Left ventricle myocardium inferior (tissue), 1 donor: ENCODE data around the gene CLMN. TPM values are rescaled to one million over a fixed set of nuclear protein-coding genes. Genes with fewer than 3 reads are reported as not detected.

ENCODE experiments used
- DNase-seq: peaks from one replicate; pipeline ENCODE4 v3.0.0-alpha.2; 2020
- H3K27ac ChIP-seq: fragments of 200-600 bp; replicated peaks from 2 replicates; pipeline ENCODE4 v1.8.0; 2021
- H3K27me3 ChIP-seq: fragments of 200-600 bp; 2 replicates; pipeline ENCODE4 v1.8.0; 2021; ENCODE audit warnings: low read depth
- H3K36me3 ChIP-seq: fragments of 200-600 bp; 2 replicates; pipeline ENCODE4 v1.8.0; 2021
- H3K4me1 ChIP-seq: fragments of 200-600 bp; 2 replicates; pipeline ENCODE4 v1.8.0; 2021
- H3K4me3 ChIP-seq: fragments of 200-600 bp; 2 replicates; pipeline ENCODE4 v1.8.0; 2021; ENCODE audit warnings: mild to moderate bottlenecking, moderate library complexity
- H3K9me3 ChIP-seq: fragments of 200-600 bp; replicated peaks from 2 replicates; pipeline ENCODE4 v1.8.0; 2021
- intact Hi-C: fragments of 100-400 bp; cut with micrococcal nuclease; formaldehyde crosslinking; loops from one replicate; pipeline ENCODE4 v1.11.0; 2022
- long read RNA-seq: library from polyadenylated mRNA; unstranded; transcript quantifications from one replicate; pipeline ENCODE4 v2.0.0, GENCODE V29; 2021
- total RNA-seq: library from RNA; stranded (reverse); fragmentation: NEBNext Ultra II Directional; extraction: Animal tissue kit (Norgen Biotek cat#: 25700); gene quantifications from one replicate; pipeline ENCODE4 v1.2.1, GENCODE V29; 2021
- TF ChIP-seq, protein P1 (sequence below): fragments of 200-600 bp; IDR thresholded peaks from 2 replicates; pipeline ENCODE4 v1.8.0; 2021; ENCODE audit warnings: antibody characterized with exemption, mild to moderate bottlenecking, borderline replicate concordance
- donor health status: DM: no; HTN: yes; CAD: no; lungs with severe emphysema.

The CLMN gene, protein sequence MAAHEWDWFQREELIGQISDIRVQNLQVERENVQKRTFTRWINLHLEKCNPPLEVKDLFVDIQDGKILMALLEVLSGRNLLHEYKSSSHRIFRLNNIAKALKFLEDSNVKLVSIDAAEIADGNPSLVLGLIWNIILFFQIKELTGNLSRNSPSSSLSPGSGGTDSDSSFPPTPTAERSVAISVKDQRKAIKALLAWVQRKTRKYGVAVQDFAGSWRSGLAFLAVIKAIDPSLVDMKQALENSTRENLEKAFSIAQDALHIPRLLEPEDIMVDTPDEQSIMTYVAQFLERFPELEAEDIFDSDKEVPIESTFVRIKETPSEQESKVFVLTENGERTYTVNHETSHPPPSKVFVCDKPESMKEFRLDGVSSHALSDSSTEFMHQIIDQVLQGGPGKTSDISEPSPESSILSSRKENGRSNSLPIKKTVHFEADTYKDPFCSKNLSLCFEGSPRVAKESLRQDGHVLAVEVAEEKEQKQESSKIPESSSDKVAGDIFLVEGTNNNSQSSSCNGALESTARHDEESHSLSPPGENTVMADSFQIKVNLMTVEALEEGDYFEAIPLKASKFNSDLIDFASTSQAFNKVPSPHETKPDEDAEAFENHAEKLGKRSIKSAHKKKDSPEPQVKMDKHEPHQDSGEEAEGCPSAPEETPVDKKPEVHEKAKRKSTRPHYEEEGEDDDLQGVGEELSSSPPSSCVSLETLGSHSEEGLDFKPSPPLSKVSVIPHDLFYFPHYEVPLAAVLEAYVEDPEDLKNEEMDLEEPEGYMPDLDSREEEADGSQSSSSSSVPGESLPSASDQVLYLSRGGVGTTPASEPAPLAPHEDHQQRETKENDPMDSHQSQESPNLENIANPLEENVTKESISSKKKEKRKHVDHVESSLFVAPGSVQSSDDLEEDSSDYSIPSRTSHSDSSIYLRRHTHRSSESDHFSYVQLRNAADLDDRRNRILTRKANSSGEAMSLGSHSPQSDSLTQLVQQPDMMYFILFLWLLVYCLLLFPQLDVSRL
- total RNA-seq, result 3.7 TPM
- long read RNA-seq, partial matches to known transcripts, result 0 of 2 reads
- long read RNA-seq, other reads (novel, unspliced or antisense), result 2 of 2 reads

DNA sequence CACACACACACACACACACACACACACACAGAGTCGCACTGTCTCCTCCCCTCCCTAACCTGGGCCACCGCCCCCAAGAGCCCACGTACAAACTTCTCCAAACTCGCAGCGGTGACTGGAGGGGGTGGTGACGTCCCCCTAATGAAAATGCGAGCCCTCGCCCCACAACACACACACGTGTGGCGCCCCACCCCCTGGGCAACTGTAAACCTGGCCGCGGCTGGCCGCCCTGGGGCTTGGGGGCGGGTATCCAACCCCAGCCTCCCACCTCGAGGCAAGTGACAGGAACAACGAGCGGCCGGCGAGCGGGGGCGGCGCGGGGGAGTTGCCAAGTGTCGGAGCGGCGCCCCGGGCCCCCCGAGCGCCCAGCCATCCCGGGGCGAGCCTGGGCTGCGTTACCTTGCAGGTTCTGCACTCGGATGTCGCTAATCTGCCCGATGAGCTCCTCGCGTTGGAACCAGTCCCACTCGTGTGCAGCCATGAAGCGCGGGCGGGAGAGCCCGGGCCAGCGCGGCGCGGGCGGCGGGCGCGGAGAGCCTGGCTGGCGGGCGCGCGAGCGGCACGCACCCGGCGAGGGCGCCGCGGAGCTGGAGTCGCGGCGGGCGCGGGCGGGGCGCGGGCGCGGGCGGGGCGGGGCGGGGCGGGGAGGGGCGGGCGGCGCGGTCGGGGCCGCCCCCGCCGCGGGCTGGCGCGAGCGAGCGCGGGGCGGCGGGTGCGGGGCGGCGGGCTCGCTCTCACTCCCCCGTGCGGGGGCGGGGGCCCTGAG lies at the start of gene CLMN:
CLMN (minus strand) TSS at position 597 of the 766 bp plus-strand sequence; CDS start at position 481, 116 bp downstream.
- Histone ChIP-seq H3K27ac (peak within 1 kb of the TSS; percentile 86), H3K4me3 (peak within 1 kb of the TSS; percentile 96)
- intact Hi-C loops, result no loop called here

DNA sequence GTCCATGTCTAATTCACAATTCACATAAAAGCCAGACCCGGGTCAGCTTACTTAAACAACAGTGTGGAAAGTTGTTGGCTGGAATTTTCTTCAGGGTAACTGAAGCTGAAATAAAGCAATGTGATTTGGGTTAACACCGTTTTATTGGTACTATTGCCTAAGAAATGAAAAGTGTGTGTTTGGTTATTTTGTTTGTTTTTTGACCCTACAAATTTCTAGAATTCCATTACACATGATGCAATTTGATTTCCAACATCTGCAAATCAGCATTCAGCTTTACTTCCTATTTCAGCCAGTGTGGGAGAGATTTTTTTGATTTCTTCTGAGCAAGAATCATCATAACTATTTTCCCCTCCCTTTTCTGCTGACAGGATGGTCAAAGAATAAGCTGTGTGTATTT lies 45.7 kb upstream of the CLMN start:
- Histone ChIP-seq H3K27ac (no peak overlapping the region), H3K36me3 (no peaks in the 10 kb centered on the region), H3K27me3 (peaks cover 37% of the 10 kb centered on the region), H3K4me3 (no peak overlapping the region), H3K4me1 (peaks cover 10% of the 10 kb centered on the region), H3K9me3 (no peaks in the 10 kb centered on the region)
- intact Hi-C loops, result no loop called here
- TF ChIP-seq, protein P1, sequence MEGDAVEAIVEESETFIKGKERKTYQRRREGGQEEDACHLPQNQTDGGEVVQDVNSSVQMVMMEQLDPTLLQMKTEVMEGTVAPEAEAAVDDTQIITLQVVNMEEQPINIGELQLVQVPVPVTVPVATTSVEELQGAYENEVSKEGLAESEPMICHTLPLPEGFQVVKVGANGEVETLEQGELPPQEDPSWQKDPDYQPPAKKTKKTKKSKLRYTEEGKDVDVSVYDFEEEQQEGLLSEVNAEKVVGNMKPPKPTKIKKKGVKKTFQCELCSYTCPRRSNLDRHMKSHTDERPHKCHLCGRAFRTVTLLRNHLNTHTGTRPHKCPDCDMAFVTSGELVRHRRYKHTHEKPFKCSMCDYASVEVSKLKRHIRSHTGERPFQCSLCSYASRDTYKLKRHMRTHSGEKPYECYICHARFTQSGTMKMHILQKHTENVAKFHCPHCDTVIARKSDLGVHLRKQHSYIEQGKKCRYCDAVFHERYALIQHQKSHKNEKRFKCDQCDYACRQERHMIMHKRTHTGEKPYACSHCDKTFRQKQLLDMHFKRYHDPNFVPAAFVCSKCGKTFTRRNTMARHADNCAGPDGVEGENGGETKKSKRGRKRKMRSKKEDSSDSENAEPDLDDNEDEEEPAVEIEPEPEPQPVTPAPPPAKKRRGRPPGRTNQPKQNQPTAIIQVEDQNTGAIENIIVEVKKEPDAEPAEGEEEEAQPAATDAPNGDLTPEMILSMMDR, result no peak
- DNase-seq, result no peak

More for the DNA sequence above, at the start of gene CLMN:
- TF ChIP-seq, protein P1, result peak; percentile 8
- peak; percentile 44 for DNase-seq
- peaks cover 45% of the 10 kb centered on the region for H3K4me1 ChIP-seq
- no peaks in the 10 kb centered on the region for H3K36me3 ChIP-seq
- H3K27me3 ChIP-seq, result peaks cover 4% of the 10 kb centered on the region
- no peaks in the 10 kb centered on the region for H3K9me3 ChIP-seq

DNA sequence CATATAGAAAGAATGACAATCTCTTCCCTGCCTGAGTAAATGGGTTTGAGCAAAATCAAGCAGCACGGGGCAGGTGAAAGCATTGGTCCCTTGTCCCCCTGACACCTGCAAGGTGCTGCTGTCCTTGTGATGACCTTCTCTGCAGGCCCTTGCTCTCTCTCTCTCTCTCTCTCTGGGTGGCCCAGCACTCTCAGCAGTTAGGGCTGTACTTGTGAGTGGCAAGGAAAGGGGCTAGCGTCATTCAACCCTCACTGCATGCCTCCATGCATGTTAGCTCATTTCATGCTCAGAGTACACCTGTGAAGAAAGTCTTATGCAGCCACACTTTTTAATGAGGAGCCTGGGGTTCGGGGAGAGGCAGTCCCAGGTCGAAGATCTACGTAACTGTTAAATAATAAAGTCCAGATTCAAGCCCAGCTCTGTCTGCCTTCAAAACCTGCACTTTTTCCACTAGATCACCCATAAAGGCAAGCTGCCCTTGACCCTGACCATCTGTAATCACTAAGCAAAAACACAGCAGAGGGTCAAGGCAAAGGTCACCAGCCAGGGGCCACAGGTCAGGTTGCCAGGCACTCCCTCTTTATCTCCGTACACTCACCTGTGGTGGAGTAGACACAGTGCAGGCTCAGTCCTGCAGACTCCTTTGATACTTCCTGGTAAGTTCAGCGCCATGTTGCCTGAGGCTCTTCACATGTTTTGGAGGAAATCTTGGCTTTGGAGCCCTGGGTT lies 44.9 kb upstream of the CLMN start:
- no peaks in the 10 kb centered on the region for H3K9me3 ChIP-seq
- H3K27ac ChIP-seq, result no peak overlapping the region
- intact Hi-C loops, result no loop called here
- peaks cover 16% of the 10 kb centered on the region for H3K4me1 ChIP-seq
- peaks cover 44% of the 10 kb centered on the region for H3K27me3 ChIP-seq
- no peak for DNase-seq
- no peaks in the 10 kb centered on the region for H3K36me3 ChIP-seq
- TF ChIP-seq, protein P1, result no peak
- no peak overlapping the region for H3K4me3 ChIP-seq

DNA sequence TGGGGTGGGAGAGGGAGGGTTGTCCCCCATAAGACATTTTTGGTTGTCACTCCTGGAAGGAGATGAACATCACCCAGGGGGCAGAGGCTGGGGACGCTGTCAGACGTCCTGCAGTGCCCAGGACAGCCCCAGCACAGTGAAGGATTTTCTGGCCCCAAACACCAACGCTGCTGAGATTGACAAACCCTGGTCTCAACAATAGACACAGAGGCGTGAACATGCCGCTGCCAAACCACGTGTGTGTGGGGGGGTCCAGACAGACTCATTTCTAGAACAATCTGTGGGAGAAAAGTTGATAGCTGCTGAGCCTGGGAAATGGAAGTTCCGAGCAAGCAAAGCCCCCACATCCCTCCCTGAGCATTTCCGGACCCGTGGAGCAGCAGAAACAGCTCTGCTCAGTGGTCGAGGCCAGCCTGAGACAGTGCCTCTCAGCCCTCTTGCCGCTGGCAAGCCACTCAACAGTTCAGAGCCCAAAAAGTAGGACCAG lies 43.8 kb upstream of the CLMN start:
- H3K4me3 ChIP-seq, result no peak overlapping the region
- intact Hi-C loops, result no loop called here
- peaks cover 45% of the 10 kb centered on the region for H3K27me3 ChIP-seq
- TF ChIP-seq, protein P1, result no peak
- H3K9me3 ChIP-seq, result no peaks in the 10 kb centered on the region
- H3K4me1 ChIP-seq, result peaks cover 16% of the 10 kb centered on the region
- no peak for DNase-seq
- H3K36me3 ChIP-seq, result no peaks in the 10 kb centered on the region
- H3K27ac ChIP-seq, result no peak overlapping the region
